HG03460 (cell line): Measurements from ENCODE around the gene PPP2R2D.

Source experiments
- ATAC-seq: cut with Tn5 transposase; IDR thresholded peaks from one replicate; pipeline ENCODE4 v1.9.1; 2021; ENCODE audit not compliant: unreplicated experiment

Gene PPP2R2D

GRCh38 chr10:131994435-131994834 lies 93.6 kb downstream of the PPP2R2D start:
- ATAC-seq, result no peak

GRCh38 chr10:131996466-131997365 lies 95.9 kb downstream of the PPP2R2D start:
- ATAC-seq, result no peak

- ATAC-seq, result no peak
Observed at GRCh38 chr10:131997366-131998049, 96.7 kb downstream of the PPP2R2D start.

GRCh38 chr10:131998050-131998844 lies 97.4 kb downstream of the PPP2R2D start:
- no peak for ATAC-seq

- no peak for ATAC-seq
Observed at GRCh38 chr10:131998845-131999681, 98.3 kb downstream of the PPP2R2D start.

GRCh38 chr10:132001238-132001972 lies 100.6 kb downstream of the PPP2R2D start:
- ATAC-seq, result no peak

GRCh38 chr10:132002004-132002403 lies 101.2 kb downstream of the PPP2R2D start:
- no peak for ATAC-seq

- no peak for ATAC-seq
Observed at GRCh38 chr10:132003282-132003924, 102.6 kb downstream of the PPP2R2D start.

- ATAC-seq, result no peak
Observed at GRCh38 chr10:132004052-132004451, 103.2 kb downstream of the PPP2R2D start.

- no peak for ATAC-seq
Observed at GRCh38 chr10:132005147-132005546, 104.3 kb downstream of the PPP2R2D start.

- ATAC-seq, result no peak
Observed at GRCh38 chr10:132006966-132007365, 106.2 kb downstream of the PPP2R2D start.

GRCh38 chr10:132007681-132008080 lies 106.9 kb downstream of the PPP2R2D start:
- ATAC-seq, result no peak
